Cardiac septum (tissue), 1 donor: ENCODE measurements around the gene TRIM52. TPM values are rescaled to one million over a fixed set of nuclear protein-coding genes. Genes with fewer than 3 reads are reported as not detected.

Source experiments
- microRNA-seq: library from miRNA; unstranded; fragments of <30 nt; microRNA quantifications from one replicate; pipeline ENCODE4 v1.2.0, GENCODE V29; 2020
- total RNA-seq: library from RNA; stranded (reverse); fragmentation: NEBNext Ultra II Directional; extraction: Animal tissue kit (Norgen Biotek cat#: 25700); gene quantifications from one replicate; pipeline ENCODE4 v1.2.1, GENCODE V29; 2021
- donor health status: DM: no; HTN: no; CAD: no.

Gene TRIM52
- total RNA-seq, 1 donor from 2014 or later = 9.1 TPM

Small RNAs within 50 kb of the gene (microRNA-seq; reads per million reads assigned to microRNA genes)
- not detected for gene MIR4638

Other genes starting within 250 kb of the TRIM52 start
- gene BTNL9, start 220.9 kb downstream of the TRIM52 start, total RNA-seq = 25.2 TPM
- gene OR2V1, start 130.0 kb downstream of the TRIM52 start, total RNA-seq = not detected
- gene OR2V2, start 113.6 kb downstream of the TRIM52 start, total RNA-seq = not detected
- gene TRIM7, start 55.9 kb downstream of the TRIM52 start, total RNA-seq = 6.4 TPM
- gene TRIM41, start 37.9 kb downstream of the TRIM52 start, total RNA-seq = 33.0 TPM
- 557 TPM for gene RACK1, start 17.2 kb downstream of the TRIM52 start, total RNA-seq
- gene OR4F3, start 106.1 kb upstream of the TRIM52 start, total RNA-seq = not detected